HG03175 (cell line): ENCODE results near the gene THSD7B.
A peak's percentile ranks its signal among the peaks of the same experiment; 100 is the strongest.
"Not testable (repeated sequence)": the region's sequence is repeated elsewhere in the genome, so short reads cannot be mapped to it uniquely, and the experiment has no call there.

Source experiments
- ATAC-seq: cut with Tn5 transposase; IDR thresholded peaks from one replicate; pipeline ENCODE4 v1.9.1; 2021; ENCODE audit warnings: mild to moderate bottlenecking, moderate library complexity; ENCODE audit not compliant: unreplicated experiment

THSD7B gene

DNA sequence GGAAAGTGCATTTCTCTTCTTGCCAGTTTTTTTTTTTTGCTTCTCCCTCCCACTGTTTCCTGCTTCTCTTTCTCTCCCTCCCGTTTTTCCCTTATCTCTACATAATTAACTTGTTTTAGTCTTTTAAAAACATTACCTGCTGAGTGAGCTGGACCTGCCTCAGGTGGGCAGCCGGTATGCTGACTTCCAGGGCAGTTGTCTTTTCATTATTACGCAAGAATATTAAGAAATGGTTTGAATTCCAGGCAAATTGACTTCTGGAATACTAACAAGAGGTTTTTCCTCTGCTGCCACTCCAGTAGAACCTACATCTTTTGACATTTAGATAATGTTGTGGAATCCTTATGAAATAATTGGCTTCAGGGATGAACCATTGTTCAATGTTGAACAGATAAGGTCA lies 161.8 kb downstream of the THSD7B start:
- ATAC-seq = no peak

DNA sequence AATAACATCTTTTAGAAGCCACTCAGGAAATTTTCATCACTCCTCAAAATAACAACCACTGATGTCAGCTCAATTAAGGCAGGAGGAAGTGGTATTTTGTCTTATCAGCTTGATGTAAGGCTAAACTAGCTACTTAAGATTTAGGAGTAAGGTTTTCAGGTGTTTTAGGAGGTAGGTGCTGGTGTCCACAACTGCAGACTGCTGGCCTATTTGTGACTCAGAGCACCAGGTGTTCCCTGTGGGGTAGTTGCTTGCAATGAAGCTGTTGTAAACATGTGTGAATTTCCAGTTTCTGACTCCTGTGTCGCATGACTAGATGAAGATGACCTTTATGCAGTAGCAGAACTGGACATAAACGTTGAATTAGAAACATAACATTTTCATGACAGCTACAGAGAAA lies 164.2 kb downstream of the THSD7B start:
- ATAC-seq = no peak

DNA sequence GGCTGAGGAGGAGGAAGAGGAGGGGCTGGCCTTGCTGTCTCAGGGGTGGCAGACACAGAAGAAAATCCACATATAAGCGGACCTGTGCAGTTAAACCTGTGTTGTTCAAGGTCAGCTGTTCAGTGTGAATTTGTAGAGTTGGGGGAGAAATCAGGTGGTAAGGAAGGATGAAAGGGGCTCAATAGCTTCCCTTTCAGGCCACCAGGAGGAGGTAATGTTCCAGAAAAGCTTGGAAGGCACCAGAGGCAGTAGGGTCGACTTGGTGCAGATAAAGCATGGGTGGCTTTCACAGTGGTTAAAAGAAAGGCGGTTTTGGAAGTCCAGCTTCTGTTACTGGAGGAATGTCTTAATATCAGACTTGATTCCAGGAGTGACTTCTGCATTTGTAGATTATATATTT lies 167.4 kb downstream of the THSD7B start:
- ATAC-seq = peak; percentile 47

GRCh38 chr2:136935119-136935518 lies 169.8 kb downstream of the THSD7B start:
- ATAC-seq = no peak

- ATAC-seq = no peak
These were observed 190.7 kb downstream of the THSD7B start for GRCh38 chr2:136956050-136956449.

DNA sequence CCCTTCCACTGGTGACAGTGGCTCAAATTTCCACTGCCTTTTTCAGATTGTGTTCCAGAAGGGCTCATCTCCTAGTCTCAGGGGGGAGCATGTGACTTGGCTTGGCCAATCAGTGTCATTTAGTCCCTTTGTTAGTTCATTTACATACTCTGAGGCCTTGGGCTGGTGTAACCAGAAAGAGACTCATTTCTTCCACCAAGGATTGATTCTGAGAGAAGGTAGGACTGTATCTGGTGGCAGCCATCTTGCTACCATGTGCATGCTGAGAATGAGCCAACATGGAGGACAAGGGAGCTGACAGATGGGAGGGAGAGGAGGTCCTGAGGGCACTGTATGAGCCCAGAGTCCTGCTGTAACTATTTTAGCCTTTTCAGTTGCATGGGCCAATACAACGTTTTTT lies 191.7 kb downstream of the THSD7B start:
- ATAC-seq = no peak

DNA sequence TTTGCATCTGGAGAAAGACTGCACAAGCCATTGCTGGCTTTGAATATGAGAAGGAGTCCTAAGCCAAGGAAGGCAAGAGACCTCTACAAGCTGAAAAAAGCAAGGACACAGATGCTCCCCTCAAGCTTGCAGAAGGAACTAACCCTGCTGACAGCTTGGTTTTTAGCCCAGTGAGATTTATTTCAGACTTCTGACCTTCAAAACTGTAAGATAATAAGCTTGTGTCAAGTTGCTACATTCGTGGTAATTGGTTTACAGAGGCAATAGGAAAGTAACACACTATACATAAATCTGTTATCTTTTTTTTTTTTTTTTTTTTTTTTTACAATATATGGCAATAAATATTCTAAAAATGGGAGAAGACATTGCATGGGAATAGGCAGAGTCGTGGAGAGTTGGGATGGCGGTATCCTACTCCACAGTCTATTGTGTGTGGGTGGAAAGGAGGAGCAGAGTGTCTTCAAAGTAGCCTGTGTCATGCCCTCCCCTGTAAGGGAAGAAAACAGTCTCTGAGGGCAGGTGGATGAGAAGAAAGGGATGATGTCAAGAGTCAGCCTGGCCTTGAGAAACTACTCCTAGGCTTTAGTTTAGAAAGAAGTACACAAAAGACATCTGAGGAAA lies 196.9 kb downstream of the THSD7B start:
- no peak for ATAC-seq

DNA sequence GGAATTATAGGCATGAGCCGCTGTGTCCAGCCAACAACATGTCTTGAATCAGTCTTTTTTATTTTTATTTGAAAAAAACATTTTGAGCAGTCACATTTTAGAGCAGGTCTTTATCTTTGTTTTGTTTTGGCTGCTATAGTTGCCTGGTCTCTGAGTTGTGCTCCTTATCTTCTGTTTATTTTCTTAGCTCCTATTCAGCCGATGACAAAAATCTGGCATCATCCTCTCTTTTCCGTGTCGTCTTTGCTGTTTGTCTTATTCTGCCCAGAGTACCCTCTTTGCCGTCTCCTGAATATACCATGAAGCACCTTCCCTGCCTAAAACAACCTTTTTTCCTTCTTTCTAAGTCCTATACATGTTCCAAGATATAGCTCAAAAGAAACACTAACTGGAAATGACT lies 201.1 kb downstream of the THSD7B start:
- ATAC-seq = no peak

GRCh38 chr2:136980303-136980702 lies 215.0 kb downstream of the THSD7B start:
- no peak for ATAC-seq

GRCh38 chr2:136981689-136982088 lies 216.3 kb downstream of the THSD7B start:
- ATAC-seq = not testable (repeated sequence)

DNA sequence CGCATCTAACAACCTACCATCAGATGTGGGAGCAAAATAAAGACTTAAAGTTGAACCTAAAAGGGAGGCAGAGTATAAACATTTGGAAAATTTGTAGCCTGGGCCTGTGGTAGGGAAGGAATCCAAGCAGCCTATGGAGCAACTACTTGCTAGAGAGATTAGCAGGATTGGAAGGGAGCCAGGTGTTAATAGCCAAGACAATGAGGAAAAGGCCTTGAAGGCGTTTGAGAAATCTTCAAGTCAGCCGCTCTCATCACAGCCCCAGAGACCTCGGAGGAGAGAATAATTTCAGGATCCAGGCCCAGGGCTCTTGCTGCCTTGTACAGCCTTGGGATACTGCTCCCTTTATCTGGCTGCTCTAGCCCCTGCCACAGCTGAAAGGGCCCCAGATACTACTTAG lies 219.7 kb downstream of the THSD7B start:
- ATAC-seq = no peak

GRCh38 chr2:136986605-136987221 lies 221.4 kb downstream of the THSD7B start:
- no peak for ATAC-seq

DNA sequence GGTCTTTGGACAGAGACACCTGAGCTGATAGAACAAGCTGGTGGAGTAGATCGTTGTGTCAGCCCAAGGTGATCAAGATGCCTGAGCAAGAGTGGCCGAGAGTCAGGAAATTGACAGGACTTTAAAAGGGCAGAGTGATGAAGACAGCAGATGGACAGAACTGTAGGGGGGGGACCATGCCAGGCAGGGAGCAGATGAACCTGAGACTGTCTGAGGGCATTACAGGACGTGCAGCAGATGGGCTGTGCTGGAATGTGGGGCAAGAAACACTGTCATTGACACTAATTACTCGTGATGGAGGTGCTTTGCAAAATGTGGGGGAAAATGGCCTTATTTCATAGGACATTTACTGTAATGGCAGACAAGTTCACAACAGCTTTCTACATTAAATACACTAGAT lies 225.0 kb downstream of the THSD7B start:
- ATAC-seq = no peak

DNA sequence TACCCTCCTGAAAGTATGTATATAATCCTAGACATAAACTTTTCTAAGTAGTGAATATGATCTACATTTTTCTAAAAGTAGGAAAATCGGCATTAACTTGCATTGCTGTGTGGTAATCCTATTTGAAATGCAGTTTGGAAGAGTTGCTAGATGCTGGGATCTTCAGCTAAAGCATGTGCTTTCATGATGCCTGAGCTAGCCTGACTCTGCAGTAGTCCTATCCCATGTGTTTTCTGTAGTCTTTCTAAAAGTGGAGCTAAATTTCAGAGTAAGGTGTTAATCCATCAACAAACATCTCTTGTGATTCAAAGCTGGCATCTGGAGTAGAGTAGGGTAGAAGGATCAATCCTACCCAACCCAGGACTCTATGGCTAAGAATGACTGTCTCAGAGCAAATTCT lies 229.4 kb downstream of the THSD7B start:
- ATAC-seq = no peak

DNA sequence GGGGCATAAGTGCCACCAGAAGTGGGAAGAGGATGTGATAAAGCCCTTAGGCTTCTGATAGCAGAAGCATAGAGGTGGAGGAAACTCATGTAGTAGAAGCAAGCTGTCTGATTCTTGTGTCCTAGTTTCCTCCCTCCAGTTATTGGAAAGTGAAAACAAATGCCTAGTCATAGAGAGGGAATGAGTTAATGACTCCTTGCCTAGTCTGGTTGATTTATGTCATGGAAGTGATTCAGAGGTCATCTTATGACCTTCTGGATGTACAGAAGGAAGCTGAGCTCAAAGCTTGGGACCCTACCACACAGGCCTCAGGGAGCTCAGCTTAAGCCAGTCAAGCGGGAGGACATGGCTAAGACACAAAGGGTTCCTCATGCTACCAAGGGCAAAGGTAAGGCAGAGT lies 232.2 kb downstream of the THSD7B start:
- no peak for ATAC-seq

- no peak for ATAC-seq
These were observed 235.5 kb downstream of the THSD7B start for GRCh38 chr2:137000811-137001210.

DNA sequence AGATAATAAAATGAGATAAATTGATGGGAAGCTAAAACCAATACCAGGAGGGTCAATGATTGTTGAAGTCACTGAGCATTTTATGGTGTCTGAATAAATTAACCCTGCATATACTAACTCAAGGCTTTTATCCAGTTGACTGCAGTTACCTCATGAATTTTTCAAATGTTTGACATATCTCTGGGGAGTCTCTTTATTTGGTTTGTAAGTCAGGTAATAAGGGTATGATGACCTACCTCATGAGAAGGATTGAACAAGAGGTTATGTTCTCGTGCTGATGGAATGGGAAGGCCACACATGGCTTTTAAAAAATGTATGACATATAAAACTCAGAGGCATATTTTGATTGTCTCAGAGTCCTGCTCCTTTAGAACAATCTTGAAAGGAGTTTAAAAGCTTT lies 237.6 kb downstream of the THSD7B start:
- ATAC-seq = no peak

DNA sequence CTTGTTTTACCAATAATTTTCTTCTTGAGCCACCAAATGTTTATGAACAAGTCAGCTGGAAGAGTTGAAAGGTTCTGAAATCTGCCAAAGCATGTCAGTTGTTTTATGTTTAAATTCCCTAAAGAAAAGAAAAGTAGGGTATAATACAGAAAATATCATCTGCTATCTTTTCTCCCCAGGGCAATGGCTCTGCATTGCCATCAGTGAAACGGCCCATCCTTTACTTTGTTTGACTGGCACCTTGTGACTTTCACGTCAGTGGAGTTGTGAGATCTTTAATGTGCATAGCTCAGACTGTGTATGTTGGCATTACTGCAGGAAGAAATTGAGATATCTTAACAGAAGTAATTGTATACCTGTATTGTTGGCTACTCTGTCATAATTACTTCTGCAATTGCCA lies 239.9 kb downstream of the THSD7B start:
- ATAC-seq = no peak

- ATAC-seq = no peak
These were observed 242.6 kb downstream of the THSD7B start for GRCh38 chr2:137007938-137008337.

- no peak for ATAC-seq
These were observed 244.6 kb downstream of the THSD7B start for GRCh38 chr2:137009953-137010352.

GRCh38 chr2:137020452-137021196 lies 255.3 kb downstream of the THSD7B start:
- ATAC-seq = no peak

DNA sequence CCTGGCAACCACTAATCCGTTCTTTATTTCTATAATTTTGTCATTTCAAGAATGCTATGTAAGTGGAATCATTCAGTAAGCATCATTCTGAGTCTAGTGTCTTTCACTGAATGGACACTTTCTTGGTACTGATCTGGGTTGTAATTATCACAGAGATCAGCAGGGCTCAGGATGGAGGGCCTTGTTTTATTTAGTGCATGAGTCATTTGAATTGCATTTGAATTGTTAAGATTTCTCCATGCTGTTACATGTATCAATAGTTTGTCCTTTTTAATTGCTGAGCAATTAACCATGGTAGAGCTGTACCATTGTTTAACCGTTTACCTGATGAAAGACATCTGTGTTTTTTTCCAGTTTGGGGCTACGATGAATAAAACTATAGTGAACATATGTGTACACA lies 256.4 kb downstream of the THSD7B start:
- ATAC-seq = no peak
